Heart right ventricle (tissue), 16 donors: Measurements from ENCODE around the gene CD83. TPM values are rescaled to one million over a fixed set of nuclear protein-coding genes. Genes with fewer than 3 reads are reported as not detected.

ENCODE experiments used
- ATAC-seq, 8 donors: fragments of 200-7000 bp; cut with Tn5 transposase; one replicate each; pipeline ENCODE4 v1.9.1; 2020; ENCODE audit warnings: mild to moderate bottlenecking in 8 of 8, moderate library complexity in 8 of 8, moderate number of reproducible peaks in 1 of 8
- DNase-seq, 2 donors: peaks; one replicate each; pipeline ENCODE4 v3.0.0-alpha.2; 2020
- H3K27ac ChIP-seq, 10 donors: fragments of 200-600 bp; sonication (generic) in 2 of 10; one replicate each; pipeline versions ENCODE4 v1.5.0 to v1.8.0; 2020 to 2022; ENCODE audit warnings: mild to moderate bottlenecking in 3 of 10
- H3K27me3 ChIP-seq, 7 donors: fragments of 200-600 bp; one replicate each; pipeline ENCODE4 v1.8.0; 2021 to 2022; ENCODE audit warnings: mild to moderate bottlenecking in 2 of 7
- H3K36me3 ChIP-seq, 9 donors: fragments of 200-600 bp; sonication (generic) in 1 of 9; one replicate each; pipeline versions ENCODE4 v1.5.0 to v1.8.0; 2020 to 2022; ENCODE audit warnings: mild to moderate bottlenecking in 2 of 9
- H3K4me1 ChIP-seq, 9 donors: fragments of 200-600 bp; sonication (generic) in 1 of 9; one replicate each; pipeline versions ENCODE4 v1.5.0 to v1.8.0; 2020 to 2022; ENCODE audit warnings: mild to moderate bottlenecking in 4 of 9
- H3K4me3 ChIP-seq, 10 donors: fragments of 200-600 bp; sonication (generic) in 2 of 10; one replicate each; pipeline versions ENCODE4 v1.5.0 to v1.8.0; 2020 to 2022; ENCODE audit warnings: mild to moderate bottlenecking in 7 of 10, moderate library complexity in 2 of 10
- H3K9me3 ChIP-seq, 11 donors: fragments of 200-600 bp in 10 of 11; sonication (generic) in 2 of 11; one replicate each; pipeline versions ENCODE4 v1.5.0 to v1.8.0; 2013 to 2022; ENCODE audit warnings: mild to moderate bottlenecking in 2 of 11, control low read depth in 1 of 11, moderate library complexity in 1 of 11
- CTCF ChIP-seq, 9 donors: fragments of 200-600 bp; sonication (generic) in 2 of 9; IDR thresholded peaks; one replicate each; pipeline versions ENCODE4 v1.5.0 to v1.8.0; 2021 to 2022; ENCODE audit warnings: antibody characterized with exemption in 9 of 9, mild to moderate bottlenecking in 5 of 9, moderate library complexity in 1 of 9
- WGBS, 2 donors: extraction: QIAGEN DNeasy Blood & Tissue Kit; methylation state at CpG; one replicate each; pipeline ENCODE4 v1.1.7; 2013; ENCODE audit warnings: inconsistent platforms in 1 of 2; 5-methylcytosine and 5-hydroxymethylcytosine counted together
- intact Hi-C, 10 donors: fragments of 100-400 bp; cut with DNase I; formaldehyde crosslinking; loops; one replicate each; pipeline versions ENCODE4 v1.11.1 to v1.14.2; 2022
- polyA plus RNA-seq, 2 donors: library from polyadenylated mRNA; stranded (reverse); fragments of 200-250 nt; gene quantifications; one replicate each; pipeline ENCODE4 v1.2.3, GENCODE V29; 2013
- total RNA-seq, 10 donors: library from RNA; stranded (reverse); fragmentation: NEBNext Ultra II Directional in 3 of 10; extraction: Animal tissue kit (Norgen Biotek cat#: 25700) in 3 of 10; gene quantifications; one replicate each; pipeline versions ENCODE4 v1.2.1 to v1.2.4, GENCODE V29; 2021 to 2023
- donor health status: Arrhythmogenic right ventricular cardiomyopathy.
- donor health status: ischemic (EF 13 %, LVEDD 7.1; RV severe dilation, severe dysfunction).
- donor health status: healthy with polysubstance abuse.
- donor health status: DM: no; HTN: yes; CAD: no.
- donor health status: DM: no; HTN: no; CAD: no.
- donor health status: ischemic (EF 25% LVEDD 6.9; RV normal size, moderate dysfunction).
- donor health status: ischemic (EF 25% LVEDD 5.7; RV mildly dilated, moderate dysfunction).
- donor health status: healthy.
- donor health status: DM: yes; HTN: yes; CAD: no.
- donor health status: Ischemic cardiomyopathy.
- donor health status: ischemic (EF 35%, LVEDD 5.7; RV mildly dilated, moderate dysfunction).
- donor health status: nonischemic (EF 11% LVEDD 7.7; RV severe dilation, severe dysfunction).
- donor health status: DM: yes; HTN: yes; CAD: no.
- donor health status: PGD.
- donor health status: ischemic (EF 29% LVEDD 5.4; RV normal size, mild dysfunction).
- donor health status: nonischemic (EF 23%, LVEDD 6.1; RV moderate dilation, normal function).

Gene CD83
- total and polyA plus RNA-seq, 12 donors, result 0.68 to 7.5 (median 1.6) TPM

DNA sequence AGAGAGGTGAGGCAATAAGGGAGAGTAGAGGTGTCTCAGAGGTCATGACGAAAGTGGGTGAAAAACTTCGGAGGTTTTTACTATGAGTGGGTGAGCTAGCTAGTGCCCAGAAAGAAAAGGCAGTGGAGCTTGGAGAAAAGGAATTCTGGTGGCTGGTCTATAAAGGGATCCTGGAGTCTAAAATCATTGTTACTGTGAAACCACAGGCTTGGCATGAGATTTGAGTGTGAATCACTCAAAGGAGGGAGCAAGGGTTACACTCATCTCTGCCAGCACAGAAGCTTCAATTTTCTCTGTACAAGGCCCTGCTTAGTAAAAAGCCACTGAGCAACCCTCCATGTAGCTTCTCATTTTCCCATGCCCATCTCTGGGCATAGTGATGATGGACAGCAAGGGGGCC, 47.5 kb downstream of the CD83 start:
- peaks cover 0 to 15% (median 9%) of the 10 kb centered on the region in 11 donors for H3K9me3 ChIP-seq
- 97 to 99% methylated on average over 2 of the region's 2 CpGs for WGBS, 2 donors
- H3K36me3 ChIP-seq, result no peaks in the 10 kb centered on the region
- H3K27ac ChIP-seq, result no peak overlapping the region
- H3K27me3 ChIP-seq, result no peaks in the 10 kb centered on the region
- intact Hi-C loops, result no loop called here
- ATAC-seq, result no peak
- no peak for TF ChIP-seq CTCF (IDR thresholded peaks at IDR 0.05)
- H3K4me3 ChIP-seq, result no peak overlapping the region
- H3K4me1 ChIP-seq, result peaks cover 0 to 6% (median 0%) of the 10 kb centered on the region in 9 donors
- DNase-seq, result no peak

DNA sequence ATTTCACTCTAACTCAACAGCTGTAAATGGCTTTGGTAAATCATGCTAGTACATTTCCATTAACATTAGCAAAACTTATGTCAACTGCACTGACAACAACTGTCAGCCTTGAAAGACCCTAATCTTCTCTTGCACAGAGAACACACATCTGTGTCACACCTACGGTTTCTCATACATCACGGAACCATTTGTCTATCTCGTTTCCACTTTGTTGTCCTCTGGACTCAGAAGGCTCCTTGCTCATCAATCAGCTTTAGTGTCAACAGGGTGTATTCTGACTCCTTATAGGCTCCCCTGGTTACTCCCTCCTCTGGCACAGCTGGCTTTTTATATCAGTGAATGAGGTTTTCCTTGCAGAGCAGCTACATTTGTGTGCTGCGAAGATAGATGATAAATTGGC, 49.3 kb downstream of the CD83 start:
- no peak for ATAC-seq
- no peaks in the 10 kb centered on the region for H3K27me3 ChIP-seq
- H3K4me1 ChIP-seq, result peaks cover 0 to 4% (median 0%) of the 10 kb centered on the region in 9 donors
- H3K36me3 ChIP-seq, result no peaks in the 10 kb centered on the region
- 73 to 76% methylated on average over 4 of the region's 4 CpGs for WGBS, 2 donors
- intact Hi-C loops, result no loop called here
- no peak overlapping the region for H3K27ac ChIP-seq
- peaks cover 0 to 28% (median 21%) of the 10 kb centered on the region in 11 donors for H3K9me3 ChIP-seq
- no peak for TF ChIP-seq CTCF (IDR thresholded peaks at IDR 0.05)
- H3K4me3 ChIP-seq, result no peak overlapping the region
- no peak for DNase-seq

- H3K27ac ChIP-seq, result no peak overlapping the region
- WGBS, 2 donors, result 84 to 85% methylated on average over 3 of the region's 3 CpGs
- H3K9me3 ChIP-seq, result peaks cover 0 to 35% (median 22%) of the 10 kb centered on the region in 11 donors
- ATAC-seq (no peak), DNase-seq (no peak)
- H3K36me3 ChIP-seq, result no peaks in the 10 kb centered on the region
- H3K27me3 ChIP-seq, result no peaks in the 10 kb centered on the region
- H3K4me1 ChIP-seq, result no peaks in the 10 kb centered on the region
- intact Hi-C loops, result no loop called here
- H3K4me3 ChIP-seq, result no peak overlapping the region
- no peak for TF ChIP-seq CTCF (IDR thresholded peaks at IDR 0.05)
These were observed 52.6 kb downstream of the CD83 start for GRCh38 chr6:14170128-14170527.

DNA sequence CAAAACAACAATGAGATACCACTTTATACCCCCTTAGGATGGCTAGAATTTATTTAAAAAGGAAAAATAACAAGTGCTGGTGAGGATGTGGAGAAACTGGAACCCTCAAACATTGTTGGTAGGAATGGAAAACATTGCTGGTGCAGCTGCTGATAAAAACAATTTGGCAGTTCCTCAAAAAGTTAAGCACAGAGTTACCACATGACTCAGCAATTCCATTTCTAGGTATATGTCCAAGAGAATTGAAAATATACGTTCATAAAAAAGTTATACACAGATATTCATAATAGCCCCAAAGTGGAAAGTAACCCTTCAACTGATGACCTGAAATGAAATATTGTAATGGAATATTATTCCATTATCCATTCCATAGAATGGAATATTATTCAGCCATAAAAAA, 55.0 kb downstream of the CD83 start:
- no peak overlapping the region for H3K27ac ChIP-seq
- ATAC-seq (no peak), DNase-seq (no peak)
- H3K4me1 ChIP-seq, result no peaks in the 10 kb centered on the region
- no peaks in the 10 kb centered on the region for H3K36me3 ChIP-seq
- H3K4me3 ChIP-seq, result no peak overlapping the region
- no peaks in the 10 kb centered on the region for H3K27me3 ChIP-seq
- intact Hi-C loops, result no loop called here
- H3K9me3 ChIP-seq, result peaks cover 0 to 35% (median 22%) of the 10 kb centered on the region in 11 donors
- 93 to 96% methylated on average over 1 of the region's 1 CpG for WGBS, 2 donors
- no peak for TF ChIP-seq CTCF (IDR thresholded peaks at IDR 0.05)
